Activated CD4-positive, alpha-beta memory T cell treated with anti-CD3 and anti-CD28 coated beads for 36 hours (primary cell): ENCODE data around the gene VILL. TPM values are rescaled to one million over a fixed set of nuclear protein-coding genes. Genes with fewer than 3 reads are reported as not detected.
"Not testable (repeated sequence)": the region's sequence is repeated elsewhere in the genome, so short reads cannot be mapped to it uniquely, and the experiment has no call there.

Source experiments
- CTCF ChIA-PET: fragments of 350-600 bp; sonication (Branson Sonifier 250); formaldehyde crosslinking; loops from one replicate; lab custom pipeline; 2021; ENCODE audit warnings: antibody characterized with exemption, inconsistent platforms; lab: Charles Lee
- POLR2A ChIA-PET: fragments of 350-600 bp; sonication (Branson Sonifier 250); formaldehyde crosslinking; loops from one replicate; lab custom pipeline; 2021; ENCODE audit warnings: antibody characterized with exemption; lab: Charles Lee
- DNase-seq: peaks from one replicate; pipeline ENCODE4 v3.0.0-alpha.2; 2020
- H3K27ac Mint-ChIP-seq: one replicate; pipeline ENCODE4 v1.8.0; 2021; ENCODE audit warnings: mixed read lengths
- H3K27me3 Mint-ChIP-seq: one replicate; pipeline ENCODE4 v1.8.0; 2021; ENCODE audit warnings: mixed read lengths
- H3K36me3 Mint-ChIP-seq: one replicate; pipeline ENCODE4 v1.8.0; 2021; ENCODE audit warnings: mixed read lengths
- H3K4me1 Mint-ChIP-seq: one replicate; pipeline ENCODE4 v1.8.0; 2021; ENCODE audit warnings: low read depth, mixed read lengths
- H3K4me3 Mint-ChIP-seq: one replicate; pipeline ENCODE4 v1.8.0; 2021; ENCODE audit warnings: mild to moderate bottlenecking, mixed read lengths
- H3K9me3 Mint-ChIP-seq: one replicate; pipeline ENCODE4 v1.8.0; 2021; ENCODE audit warnings: mixed read lengths
- intact Hi-C: fragments of 100-400 bp; cut with micrococcal nuclease; formaldehyde crosslinking; loops from one replicate; pipeline ENCODE4 v1.15.1; 2023
- total RNA-seq, 2 experiments: library from RNA; stranded (reverse); gene quantifications; one replicate each; pipeline ENCODE4 v1.2.3, GENCODE V29; 2021

VILL gene
- total RNA-seq, 2 experiments from 2014 or later = 9.9 to 11.3 TPM

DNA sequence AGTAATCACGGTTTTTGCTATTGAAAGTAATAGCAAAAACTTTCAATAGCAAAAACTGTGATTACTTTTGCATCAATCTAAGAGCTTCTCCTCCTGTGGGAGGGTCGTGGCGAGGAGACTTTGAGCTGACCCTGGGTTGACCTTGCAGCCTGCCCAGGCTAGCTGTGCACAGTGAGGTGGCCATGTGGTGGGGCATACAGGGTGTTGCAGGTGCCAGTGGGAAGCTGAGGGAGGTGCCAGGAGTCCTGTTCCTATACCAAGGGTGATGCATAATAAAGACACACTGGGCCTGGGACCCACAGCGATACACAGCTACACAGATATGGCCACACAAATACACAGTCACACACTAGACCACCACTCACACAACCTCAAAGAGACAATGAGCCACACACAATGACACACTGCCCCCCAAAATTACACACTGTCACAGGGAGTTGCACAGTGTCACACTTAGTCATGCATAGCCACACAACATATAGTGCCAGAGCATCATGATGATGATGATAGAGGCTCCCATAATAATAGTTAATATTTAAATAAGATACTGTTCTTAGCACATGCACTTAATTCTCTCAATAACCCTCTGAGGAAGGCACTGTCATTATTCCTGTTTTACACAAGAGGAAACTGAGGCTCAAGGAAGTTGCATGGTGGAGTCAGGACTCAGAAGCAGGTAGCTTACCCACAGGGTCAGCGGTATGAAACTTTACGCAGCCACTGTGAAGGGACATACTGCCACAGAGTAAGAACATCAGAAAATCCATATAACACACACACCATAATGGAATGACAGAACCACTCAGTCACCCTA lies 32.5 kb downstream of the VILL start:
- H3K9me3 Mint-ChIP-seq = no peaks in the 10 kb centered on the region
- H3K36me3 Mint-ChIP-seq = peaks cover 6% of the 10 kb centered on the region
- ChIA-PET CTCF (interaction anchor here (1.3 to 1.8 kb wide), 4 partner anchors 16 to 49 kb away, joined by 3 to 4 read pairs (median 4); partner anchors contain the start of gene DLEC1), POLR2A (interaction anchor here (1.3 kb wide), 1 partner anchor 29 kb away, joined by 5 read pairs; no protein-coding TSS in a partner anchor)
- peak overlapping the region; percentile 86 for H3K4me3 Mint-ChIP-seq
- no peaks in the 10 kb centered on the region for H3K27me3 Mint-ChIP-seq
- DNase-seq = peak; percentile 16
- intact Hi-C loops = no loop called here
- peaks cover 24% of the 10 kb centered on the region for H3K4me1 Mint-ChIP-seq
- H3K27ac Mint-ChIP-seq = peak overlapping the region; percentile 93

DNA sequence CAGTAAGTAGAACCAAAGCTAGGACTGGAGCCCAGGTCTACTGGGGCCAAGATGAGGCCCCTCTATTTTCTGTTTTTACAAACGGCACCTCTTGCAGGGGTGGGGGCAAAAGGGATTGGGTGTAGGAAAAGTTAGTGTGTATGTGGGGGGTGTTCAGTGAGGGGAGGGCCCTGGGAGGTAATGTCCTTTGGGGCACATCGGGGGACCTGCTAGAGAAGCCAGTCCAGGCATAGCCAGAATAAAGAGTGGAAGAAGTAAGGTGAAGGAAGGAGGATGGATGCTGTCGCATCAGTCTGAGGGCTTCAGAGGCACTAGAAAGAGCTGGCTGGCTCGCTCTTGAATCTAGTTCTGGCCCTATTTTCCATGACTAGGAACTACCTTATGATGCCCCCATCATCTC lies 36.3 kb downstream of the VILL start:
- Mint-ChIP-seq H3K27ac (no peak overlapping the region), H3K36me3 (no peaks in the 10 kb centered on the region), H3K27me3 (peaks cover 1% of the 10 kb centered on the region), H3K4me1 (peaks cover 39% of the 10 kb centered on the region), H3K4me3 (no peak overlapping the region), H3K9me3 (no peaks in the 10 kb centered on the region)
- POLR2A ChIA-PET = no interaction called here
- CTCF ChIA-PET = interaction anchor here (0.6 to 2.0 kb wide), 2 partner anchors 13 to 1332 kb away, joined by 3 to 5 read pairs; partner anchors contain the start of gene DLEC1
- intact Hi-C loops = no loop called here
- DNase-seq = no peak

DNA sequence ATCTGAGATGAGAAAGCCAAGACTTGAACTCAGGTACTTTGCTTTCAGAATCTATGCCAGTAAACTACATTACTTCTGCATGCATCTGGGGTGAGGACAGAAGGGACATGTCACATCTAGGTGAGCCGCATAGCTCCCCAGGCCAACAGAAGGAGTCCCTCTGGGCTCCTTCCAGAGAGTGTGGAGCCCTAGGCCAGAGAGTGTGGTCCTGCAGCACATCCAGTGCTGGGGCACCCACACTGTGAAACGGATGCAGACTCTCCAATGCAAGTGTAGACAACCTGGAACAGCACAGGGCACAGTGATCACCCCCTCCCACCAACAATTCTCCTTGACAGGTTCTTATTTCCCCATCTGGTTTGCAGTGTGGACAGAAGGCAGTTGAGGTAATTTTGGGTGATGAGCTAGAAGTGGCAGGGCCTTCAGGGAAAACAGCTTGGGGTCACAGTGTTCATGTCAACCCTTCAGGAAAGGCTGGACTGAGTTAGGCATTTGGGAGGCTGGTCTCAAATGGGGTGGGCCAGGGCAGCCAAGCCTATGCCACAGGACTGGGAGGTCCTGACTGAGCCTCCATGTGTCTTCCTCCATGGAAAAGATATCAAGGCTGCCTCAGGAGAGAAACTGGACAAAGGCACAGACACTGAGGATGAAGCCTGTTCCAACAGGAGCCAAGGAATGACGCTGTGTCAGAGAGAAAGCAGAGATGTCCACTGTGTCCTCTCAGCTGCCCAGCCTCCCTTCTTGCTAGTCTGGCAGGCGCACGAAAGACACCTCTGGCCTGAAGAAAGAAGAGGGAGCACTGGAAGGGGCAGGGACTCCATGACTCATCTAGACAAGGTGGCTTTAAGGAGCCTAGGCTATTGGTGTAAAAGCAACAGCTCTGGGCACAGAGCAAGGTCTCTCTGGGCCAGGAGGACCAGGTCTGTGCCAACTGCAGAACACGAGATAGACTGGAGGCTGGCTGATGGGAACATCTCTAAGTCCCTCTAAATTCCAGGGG lies 37.2 kb downstream of the VILL start:
- intact Hi-C loops = no loop called here
- Mint-ChIP-seq H3K36me3 (no peaks in the 10 kb centered on the region), H3K27ac (no peak overlapping the region), H3K4me3 (no peak overlapping the region), H3K9me3 (no peaks in the 10 kb centered on the region), H3K4me1 (peaks cover 38% of the 10 kb centered on the region), H3K27me3 (peaks cover 1% of the 10 kb centered on the region)
- POLR2A ChIA-PET = no interaction called here
- CTCF ChIA-PET = interaction anchor here (0.9 to 2.0 kb wide), 3 partner anchors 11 to 31 kb away, joined by 3 to 5 read pairs (median 5); partner anchors contain the start of gene DLEC1
- DNase-seq = no peak

DNA sequence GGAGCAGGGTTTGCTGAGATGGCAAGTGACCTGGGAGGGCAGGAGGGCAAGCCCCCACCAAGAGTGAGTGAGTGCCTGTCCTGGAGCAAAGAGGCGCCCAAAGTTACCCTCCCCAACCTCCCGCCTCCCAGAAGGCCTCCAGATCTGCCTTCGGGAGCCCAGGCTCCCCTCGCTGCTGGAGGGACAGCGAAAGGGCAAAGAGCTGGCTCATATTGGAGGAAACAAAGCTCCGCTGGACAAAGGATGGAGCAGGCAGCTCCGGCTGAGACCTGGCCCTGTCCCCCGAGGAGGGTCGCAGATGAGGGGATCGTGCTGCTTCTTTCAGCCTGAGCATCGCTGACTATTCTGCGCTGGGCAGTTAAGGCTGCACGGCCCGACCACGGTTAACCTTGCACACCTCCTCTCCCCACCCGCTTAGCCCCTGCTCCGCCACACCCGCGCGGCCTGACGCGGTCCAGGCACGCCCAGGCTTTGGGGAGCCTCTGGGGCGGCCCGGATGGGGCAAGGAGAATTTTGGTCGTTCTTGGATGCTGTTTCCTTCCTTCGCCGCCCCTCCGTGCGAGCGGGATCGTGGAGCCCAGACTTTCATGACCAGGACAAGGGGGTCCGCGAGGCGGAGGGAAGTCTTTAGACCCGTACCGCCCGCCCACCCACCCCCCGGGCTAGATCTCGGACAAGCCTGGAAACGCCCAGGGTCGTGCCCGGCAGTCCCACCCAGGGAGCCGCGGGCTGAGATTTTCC lies 38.2 kb downstream of the VILL start:
- Mint-ChIP-seq H3K27ac (no peak overlapping the region), H3K4me3 (peak overlapping the region; percentile 9), H3K27me3 (peaks cover 1% of the 10 kb centered on the region), H3K4me1 (peaks cover 29% of the 10 kb centered on the region), H3K36me3 (no peaks in the 10 kb centered on the region), H3K9me3 (no peaks in the 10 kb centered on the region)
- POLR2A ChIA-PET = no interaction called here
- intact Hi-C loops = no loop called here
- CTCF ChIA-PET = interaction anchor here (1.6 kb wide), 1 partner anchor 10 kb away, joined by 5 read pairs; the partner anchor contains the start of gene DLEC1
- no peak for DNase-seq

DNA sequence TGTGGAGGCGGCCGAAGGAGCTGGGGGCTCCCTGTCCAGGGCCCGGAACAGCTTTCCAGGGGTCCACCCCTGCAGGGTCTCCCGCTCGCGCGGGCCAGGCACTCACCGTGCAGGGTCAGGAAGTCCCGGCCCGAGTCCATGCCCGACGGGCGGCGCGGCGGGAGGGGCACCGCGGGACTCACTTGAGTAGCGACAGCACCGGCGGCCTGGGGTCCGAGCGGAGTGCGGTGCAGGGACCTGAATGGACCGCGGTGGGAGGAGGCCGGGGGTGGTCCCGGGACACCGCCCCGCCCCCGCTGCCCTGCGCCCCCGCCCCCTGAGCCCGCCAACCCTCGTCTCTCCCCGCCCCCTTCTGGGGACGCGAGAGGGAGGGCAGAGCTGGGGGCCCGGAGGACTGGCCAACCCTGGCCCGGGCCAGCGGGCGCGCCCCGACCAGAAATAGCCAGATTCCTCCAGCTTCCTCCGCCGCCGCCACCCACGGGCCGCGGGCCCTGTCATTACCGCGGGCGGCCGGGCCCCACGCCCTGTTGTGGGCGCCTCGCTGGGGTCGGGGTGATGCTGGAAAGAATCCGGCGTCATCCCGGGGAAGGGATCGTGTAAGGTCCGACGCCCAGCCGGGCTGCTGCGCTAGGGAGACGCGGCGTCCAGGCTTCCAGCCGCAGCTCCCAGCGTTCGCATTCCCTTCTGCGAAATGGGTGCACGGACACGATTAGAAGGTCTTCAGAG lies 39.0 kb downstream of the VILL start, which contains the start of gene PLCD1:
PLCD1 (minus strand) TSS at position 243 of the 726 bp plus-strand sequence; CDS start at position 140, 103 bp downstream.
- intact Hi-C loops = no loop called here
- Mint-ChIP-seq H3K9me3 (no peaks in the 10 kb centered on the region), H3K4me1 (peaks cover 28% of the 10 kb centered on the region), H3K27me3 (peaks cover 1% of the 10 kb centered on the region), H3K36me3 (no peaks in the 10 kb centered on the region), H3K27ac (no peak within 1 kb of the TSS), H3K4me3 (peak within 1 kb of the TSS; percentile 59)
- ChIA-PET POLR2A (interaction anchor here (1.1 kb wide), 1 partner anchor 136 kb away, joined by 3 read pairs; the partner anchor contains the start of gene OXSR1), CTCF (interaction anchor here (1.6 kb wide), 1 partner anchor 10 kb away, joined by 5 read pairs; the partner anchor contains the start of gene DLEC1)
- DNase-seq = peak; percentile 61

DNA sequence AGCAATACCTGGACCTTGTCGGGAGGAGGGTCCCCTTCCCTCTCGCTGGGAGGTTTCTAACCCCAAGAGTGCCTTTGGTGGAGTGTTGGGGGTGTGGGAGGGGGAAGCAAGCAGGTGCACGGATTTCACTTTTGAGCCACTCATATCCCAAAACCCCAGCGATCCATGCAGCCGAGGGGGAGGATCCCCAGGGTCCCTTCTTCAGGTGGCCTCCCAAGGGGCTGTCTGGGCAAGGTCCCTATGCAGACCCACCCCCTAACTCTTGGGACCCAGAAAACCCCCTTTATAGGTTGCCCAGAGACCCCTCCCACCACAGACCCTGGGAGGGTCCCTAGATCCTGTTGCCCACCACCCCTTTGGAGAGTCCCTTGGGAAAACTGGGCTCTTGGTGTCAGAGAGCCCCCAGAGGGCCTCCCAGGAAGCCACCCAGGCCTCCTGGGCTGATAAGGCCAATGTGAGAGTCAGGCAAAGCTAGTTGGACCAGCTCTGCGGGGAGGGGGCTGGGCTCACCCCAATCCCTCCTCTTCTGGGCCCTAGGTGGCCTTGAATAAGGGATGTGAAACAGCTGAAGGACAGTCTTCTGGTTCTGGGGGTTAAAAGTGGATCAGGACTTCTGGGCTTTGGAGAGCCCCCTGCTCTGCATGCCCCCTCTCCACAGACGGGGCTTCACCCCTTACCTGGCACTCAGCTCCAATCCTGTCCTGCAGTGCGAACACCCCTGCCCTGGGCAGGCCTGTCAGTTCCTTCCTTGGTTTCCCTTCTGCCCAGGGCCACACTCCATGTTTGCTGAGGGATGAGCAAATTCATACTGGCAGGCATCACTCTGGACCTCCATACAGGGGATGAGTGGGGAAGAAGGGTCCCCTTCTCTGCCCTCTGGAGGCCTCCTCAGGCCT lies 39.8 kb downstream of the VILL start:
- Mint-ChIP-seq H3K4me1 (peaks cover 24% of the 10 kb centered on the region), H3K27ac (no peak overlapping the region), H3K9me3 (no peaks in the 10 kb centered on the region), H3K27me3 (peaks cover 1% of the 10 kb centered on the region), H3K36me3 (no peaks in the 10 kb centered on the region), H3K4me3 (peak overlapping the region; percentile 59)
- ChIA-PET CTCF (interaction anchor here (1.4 kb wide), 1 partner anchor 33 kb away, joined by 6 read pairs; no protein-coding TSS in a partner anchor), POLR2A (interaction anchor here (0.9 to 1.1 kb wide), 2 partner anchors 33 to 135 kb away, joined by 3 to 4 read pairs; partner anchors contain the start of gene OXSR1)
- no peak for DNase-seq
- intact Hi-C loops = loop anchor here (1.0 kb wide), 1 partner anchor 9 kb away; the partner anchor contains the start of gene DLEC1

DNA sequence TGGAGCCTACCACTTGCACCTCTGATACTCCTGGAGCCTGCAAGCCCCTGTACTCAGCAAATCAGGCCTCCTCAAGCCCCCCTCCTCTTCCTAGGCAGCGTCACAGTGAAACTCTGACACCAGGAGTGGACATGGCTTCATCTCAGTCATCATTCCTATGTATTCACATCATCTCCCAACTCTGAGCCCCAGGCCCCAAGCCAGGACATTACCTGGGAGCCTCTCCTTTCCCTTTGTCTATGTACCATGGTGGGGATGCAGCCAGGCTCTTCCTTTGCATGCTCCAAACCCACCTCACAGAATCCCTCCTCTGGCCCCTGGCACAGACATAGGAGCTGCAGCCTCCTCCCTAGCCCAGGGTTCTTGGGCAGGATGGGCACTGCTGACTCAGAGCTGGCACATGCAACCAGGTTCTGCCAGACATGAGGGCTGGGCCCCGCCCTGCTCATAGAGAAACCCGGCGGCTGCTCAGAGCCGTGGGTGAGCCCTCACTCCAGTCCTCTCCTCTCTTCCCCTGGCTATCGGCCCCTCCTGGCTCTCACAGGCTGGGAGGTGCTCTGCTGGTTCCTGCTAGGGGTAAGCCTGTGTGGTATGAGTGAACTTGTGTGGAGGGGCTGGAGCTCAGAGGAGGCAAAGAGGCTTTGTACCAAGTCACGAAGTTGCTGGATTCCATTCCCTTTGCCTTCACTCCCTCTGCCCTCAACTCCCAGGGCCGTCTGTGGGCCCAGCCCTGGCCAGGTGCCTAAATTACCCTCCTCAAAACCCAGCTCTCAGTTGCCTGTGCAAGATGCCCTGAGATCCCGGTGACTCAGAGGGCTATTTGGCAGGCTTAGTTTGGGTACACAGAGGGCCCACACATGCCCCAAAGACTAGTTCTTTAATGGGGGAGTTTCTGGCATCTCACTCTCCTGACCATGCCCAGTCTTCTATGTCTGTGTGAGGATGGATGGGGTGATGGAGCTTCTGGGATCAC lies 40.7 kb downstream of the VILL start:
- H3K9me3 Mint-ChIP-seq = no peaks in the 10 kb centered on the region
- CTCF ChIA-PET = interaction anchor here (0.6 to 1.4 kb wide), 2 partner anchors 34 to 55 kb away, joined by 3 to 6 read pairs; no protein-coding TSS in a partner anchor
- H3K36me3 Mint-ChIP-seq = no peaks in the 10 kb centered on the region
- peaks cover 18% of the 10 kb centered on the region for H3K4me1 Mint-ChIP-seq
- DNase-seq = peak; percentile 76
- intact Hi-C loops = loop anchor here (1.0 kb wide), 1 partner anchor 8 kb away; the partner anchor contains the start of gene DLEC1
- peak overlapping the region; percentile 7 for H3K27ac Mint-ChIP-seq
- peak overlapping the region; percentile 10 for H3K4me3 Mint-ChIP-seq
- POLR2A ChIA-PET = interaction anchor here (0.6 to 0.9 kb wide), 2 partner anchors 34 to 372 kb away, joined by 4 to 9 read pairs; no protein-coding TSS in a partner anchor
- peaks cover 1% of the 10 kb centered on the region for H3K27me3 Mint-ChIP-seq

DNA sequence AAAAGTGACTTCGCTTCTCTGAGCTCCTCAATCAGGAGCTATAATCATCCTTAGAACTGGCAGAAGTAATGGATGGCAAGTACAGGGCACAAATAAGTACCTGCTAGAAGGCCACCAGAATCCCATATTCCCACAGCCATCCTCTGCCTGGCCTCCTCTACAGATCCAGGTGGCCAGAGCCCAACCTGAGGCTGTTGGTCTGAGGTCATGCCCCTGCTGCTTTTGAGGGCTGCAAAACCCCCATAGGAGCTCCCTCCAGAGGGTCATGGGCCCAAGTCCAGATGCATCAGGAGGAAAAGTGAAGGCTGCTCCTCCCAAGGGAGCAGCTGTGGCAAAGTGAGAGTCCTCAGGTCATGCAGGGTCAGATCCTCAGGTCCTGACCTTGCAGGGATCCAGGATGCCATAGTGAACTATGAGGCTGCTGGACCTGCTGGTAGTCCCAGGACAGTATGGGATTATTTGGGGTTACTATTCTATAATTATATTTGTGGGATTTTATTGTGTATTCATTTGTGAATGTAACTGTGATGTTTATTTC lies 41.8 kb downstream of the VILL start:
- Mint-ChIP-seq H3K27ac (no peak overlapping the region), H3K4me1 (peaks cover 21% of the 10 kb centered on the region), H3K27me3 (peaks cover 1% of the 10 kb centered on the region), H3K9me3 (no peaks in the 10 kb centered on the region), H3K36me3 (no peaks in the 10 kb centered on the region), H3K4me3 (no peak overlapping the region)
- ChIA-PET POLR2A (no interaction called here), CTCF (no interaction called here)
- no peak for DNase-seq
- intact Hi-C loops = no loop called here

DNA sequence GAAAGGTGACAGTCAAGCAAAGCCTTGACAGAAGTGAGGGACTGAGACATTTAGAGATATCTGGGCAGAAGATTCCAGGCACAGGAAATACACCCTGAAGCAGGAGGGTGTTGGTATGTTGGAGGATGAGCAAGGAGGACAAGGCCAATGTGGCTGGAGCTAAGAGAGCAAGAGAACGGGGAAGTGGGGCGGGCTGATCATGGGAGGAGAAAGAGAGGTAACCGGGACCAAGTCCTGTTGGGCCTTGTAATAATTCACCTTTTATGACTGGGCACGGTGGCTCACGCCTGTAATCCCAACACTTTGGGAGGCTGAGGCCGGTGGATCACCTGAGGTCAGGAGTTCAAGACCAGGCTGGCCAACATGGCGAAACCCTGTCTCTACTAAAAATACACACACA lies 43.0 kb downstream of the VILL start:
- H3K4me3 Mint-ChIP-seq, DNase-seq, POLR2A ChIA-PET, H3K9me3 Mint-ChIP-seq, intact Hi-C loops, H3K27ac Mint-ChIP-seq, H3K36me3 Mint-ChIP-seq, CTCF ChIA-PET, H3K27me3 Mint-ChIP-seq: not testable (repeated sequence)
- peaks cover 33% of the 10 kb centered on the region for H3K4me1 Mint-ChIP-seq
